Left hindlimb (tissue), 1 donor: ENCODE results near the gene PHF21B.
"Not testable (repeated sequence)": the region's sequence is repeated elsewhere in the genome, so short reads cannot be mapped to it uniquely, and the experiment has no call there.

Source experiments
- DNase-seq: peaks from one replicate; pipeline ENCODE4 v3.0.0-alpha.2; 2018

Gene PHF21B

DNA sequence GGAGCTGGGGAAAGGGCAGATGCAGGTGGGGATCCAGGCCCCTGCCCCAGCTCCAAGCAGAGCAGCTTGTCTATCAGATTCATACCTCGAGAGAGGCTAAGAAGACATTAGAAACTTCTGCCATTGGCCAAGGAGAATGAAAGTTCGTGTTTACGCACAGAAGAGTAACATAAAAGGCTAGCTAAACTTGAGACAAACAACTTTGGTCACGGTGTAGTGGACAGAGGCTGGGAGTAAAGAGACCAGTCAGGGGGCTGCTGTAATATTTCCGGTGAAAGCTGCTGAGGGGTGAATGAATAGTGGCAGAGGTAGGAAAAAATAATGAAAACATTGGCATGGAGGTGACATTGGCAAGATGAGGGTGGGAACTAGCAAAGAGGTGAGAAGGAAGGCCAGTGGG is 22.9 kb downstream of the PHF21B start:
- no peak for DNase-seq

DNA sequence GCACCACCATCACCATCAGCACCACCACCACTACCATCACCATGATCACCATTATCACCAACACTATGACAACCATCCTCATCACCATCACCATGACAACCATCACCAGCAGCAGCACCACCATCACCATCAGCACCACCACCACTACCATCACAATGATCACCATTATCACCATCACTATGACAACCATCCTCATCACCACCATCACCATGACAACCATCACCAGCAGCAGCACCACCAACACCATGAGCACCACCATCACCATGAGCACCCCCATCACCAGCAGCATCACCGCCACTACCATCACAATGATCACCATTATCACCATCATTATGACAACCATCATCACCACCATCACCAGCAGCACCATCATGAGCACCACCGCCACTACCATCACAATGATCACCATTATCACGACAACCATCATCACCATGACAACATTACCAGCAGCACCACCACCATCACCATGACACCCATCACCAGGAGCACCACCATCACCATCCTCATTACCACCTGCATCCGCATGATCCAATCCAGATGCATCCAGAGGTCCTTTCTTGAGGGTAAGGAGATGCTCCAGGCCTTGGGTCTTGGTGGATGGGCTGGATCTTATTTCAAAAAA is 23.8 kb downstream of the PHF21B start:
- DNase-seq: no peak

DNA sequence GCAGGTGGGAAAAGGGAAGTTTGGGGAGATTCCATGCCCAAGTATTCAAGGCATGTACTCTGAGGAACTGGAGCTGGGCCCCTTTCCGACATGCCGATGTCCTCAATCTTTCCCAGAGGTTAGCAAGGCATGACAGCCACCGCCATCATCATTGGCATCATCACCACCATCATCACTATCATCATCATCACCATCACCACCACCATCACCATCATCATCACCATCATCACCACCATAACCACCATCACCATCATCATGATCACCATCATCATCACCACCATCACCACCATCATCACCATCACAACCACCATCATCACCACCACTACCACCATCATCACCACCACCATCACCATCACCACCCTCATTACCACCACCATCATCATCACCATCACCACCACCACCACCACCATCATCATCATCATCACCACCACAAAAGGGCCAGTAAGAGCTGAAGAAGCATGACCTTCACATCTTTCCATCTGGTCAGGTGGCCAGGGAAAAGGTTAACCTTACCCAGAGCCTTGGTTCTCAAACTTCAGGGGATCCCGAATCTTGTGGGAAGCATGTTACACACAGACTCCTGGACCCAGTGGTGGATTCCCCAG is 25.8 kb downstream of the PHF21B start:
- DNase-seq: no peak

DNA sequence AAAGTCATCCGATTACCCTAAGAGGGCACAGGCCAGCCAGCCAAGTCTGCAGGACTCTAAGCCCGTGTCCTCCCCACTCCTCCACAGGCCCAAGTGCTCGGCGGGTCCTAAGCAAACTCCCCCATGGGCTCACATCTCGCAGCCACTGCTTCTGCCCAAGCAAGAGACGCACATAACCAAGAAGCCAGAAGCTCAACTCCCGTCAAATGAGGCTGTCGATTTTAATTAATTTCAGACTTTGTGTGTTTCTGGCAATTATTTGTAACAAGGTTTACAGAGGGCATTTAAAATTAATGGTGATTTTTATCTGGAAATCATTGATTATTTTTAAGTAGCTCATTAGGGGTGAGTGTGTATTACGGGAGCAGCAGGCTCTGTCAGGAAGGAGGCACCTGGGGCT is 27.4 kb downstream of the PHF21B start:
- no peak for DNase-seq

DNA sequence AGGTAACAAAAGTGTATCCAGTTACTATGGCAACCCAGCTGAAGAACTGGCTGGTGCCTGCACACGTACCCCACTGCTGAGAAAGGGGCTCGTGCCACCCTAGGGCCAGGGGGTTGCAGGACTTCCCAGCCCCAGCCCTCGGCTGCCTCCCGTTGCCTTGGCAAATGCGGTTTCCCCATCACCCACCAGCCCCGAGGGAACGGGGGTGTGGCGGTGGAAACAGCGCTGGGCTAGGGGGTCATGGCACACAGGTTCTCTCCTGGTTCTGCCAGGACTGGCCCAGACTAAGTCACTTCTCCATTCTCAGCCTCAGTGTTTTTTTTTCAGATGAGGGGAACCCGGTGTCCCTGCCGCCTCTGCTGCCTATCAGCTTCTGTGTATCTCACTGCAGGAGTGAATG is 27.9 kb downstream of the PHF21B start:
- no peak for DNase-seq

DNA sequence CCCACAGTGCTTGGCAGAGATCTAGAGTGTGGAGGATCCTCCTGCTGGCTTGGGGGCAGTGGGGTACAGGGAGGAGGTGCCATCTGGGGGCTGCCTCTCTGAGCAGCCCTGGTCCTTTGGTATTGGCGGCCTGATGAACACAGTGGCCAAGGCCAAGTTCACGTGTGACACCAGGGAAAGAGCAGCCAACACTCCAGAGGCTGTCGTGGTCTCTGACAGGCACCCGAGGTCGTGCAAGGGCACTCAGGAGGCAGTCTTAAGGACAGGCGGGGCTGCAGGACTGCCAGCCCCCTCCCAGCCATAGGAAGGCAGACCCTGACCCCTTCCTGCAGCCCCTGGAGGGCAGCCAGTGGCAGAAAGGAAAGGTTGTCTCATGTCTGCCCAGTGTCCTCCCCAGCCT is 30.7 kb downstream of the PHF21B start:
- no peak for DNase-seq

DNA sequence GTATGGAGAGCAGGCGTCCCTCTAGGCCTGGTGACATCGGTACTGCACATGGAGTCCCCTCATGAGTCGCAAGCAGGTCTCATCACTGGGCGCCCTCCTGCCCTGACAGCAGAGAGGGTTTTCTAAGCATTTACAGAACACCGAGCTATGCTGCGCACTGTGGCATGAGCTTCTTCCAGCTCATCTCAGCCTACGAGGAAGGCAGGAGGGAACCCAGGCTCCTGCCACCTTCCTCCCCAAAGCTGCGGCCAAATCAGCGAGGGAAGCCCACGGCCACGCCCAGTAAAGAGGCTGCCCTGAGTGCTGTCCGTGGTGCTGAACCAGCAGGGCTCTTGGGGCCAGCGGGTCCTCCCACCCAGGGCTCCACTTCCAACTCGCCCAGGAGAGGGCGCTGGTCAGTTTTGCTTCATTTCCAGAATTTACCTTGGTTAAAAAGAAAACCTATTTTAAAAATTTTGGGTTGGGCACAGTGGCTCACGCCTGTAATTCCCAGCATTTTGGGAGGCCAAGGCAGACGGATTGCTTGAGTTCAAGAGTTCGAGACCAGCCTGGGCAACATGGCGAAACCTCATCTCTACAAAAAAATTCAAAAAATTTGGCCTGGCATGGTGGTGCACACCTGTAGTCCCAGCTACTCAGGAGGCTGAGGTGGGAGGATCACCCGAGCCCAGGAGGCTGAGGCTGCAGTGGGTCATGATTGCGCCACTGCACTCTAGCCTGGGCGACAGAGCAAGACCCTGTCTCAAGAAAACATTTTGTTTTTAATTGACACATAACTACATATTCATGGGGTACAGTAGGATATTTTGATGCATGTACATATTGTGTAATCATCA is 34.2 kb downstream of the PHF21B start:
- peak; percentile 85 for DNase-seq

DNA sequence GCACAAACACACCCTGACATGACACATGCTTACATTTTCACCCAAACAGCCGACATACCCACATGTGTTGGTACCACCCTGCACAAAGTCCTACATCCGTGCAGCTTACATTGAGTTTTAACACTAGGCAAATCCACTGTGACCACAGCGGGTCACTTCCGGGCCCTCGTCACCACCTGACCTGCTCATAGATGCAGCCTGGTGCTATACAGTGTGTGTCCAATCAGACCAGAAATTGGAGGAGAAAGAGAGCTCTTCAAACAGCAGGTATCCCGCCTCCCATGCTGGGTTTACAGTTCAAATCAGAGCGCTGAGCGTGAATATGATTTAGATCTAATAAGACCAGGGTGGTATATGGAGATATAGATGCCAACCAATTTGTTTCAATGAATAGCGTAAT is 35.4 kb downstream of the PHF21B start:
- no peak for DNase-seq

DNA sequence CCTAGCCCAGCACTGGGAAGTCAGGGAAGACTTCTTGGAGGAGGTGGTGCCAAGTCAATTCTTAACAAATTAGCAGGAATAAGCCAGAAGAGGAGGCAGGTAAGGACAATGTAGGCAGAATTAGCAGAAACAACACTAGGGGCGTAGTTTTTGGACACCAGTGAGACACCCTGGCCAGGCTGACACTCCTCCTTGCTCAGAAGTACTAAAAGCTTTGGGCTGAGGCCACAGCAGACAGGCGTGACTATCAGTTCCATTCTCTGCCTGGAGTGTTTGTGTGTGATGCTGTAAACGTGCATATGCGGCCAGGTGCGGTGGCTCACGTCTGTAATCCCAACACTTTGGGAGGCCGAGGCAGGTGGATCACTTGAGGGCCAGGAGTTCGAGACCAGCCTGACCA is 36.0 kb downstream of the PHF21B start:
- no peak for DNase-seq

DNA sequence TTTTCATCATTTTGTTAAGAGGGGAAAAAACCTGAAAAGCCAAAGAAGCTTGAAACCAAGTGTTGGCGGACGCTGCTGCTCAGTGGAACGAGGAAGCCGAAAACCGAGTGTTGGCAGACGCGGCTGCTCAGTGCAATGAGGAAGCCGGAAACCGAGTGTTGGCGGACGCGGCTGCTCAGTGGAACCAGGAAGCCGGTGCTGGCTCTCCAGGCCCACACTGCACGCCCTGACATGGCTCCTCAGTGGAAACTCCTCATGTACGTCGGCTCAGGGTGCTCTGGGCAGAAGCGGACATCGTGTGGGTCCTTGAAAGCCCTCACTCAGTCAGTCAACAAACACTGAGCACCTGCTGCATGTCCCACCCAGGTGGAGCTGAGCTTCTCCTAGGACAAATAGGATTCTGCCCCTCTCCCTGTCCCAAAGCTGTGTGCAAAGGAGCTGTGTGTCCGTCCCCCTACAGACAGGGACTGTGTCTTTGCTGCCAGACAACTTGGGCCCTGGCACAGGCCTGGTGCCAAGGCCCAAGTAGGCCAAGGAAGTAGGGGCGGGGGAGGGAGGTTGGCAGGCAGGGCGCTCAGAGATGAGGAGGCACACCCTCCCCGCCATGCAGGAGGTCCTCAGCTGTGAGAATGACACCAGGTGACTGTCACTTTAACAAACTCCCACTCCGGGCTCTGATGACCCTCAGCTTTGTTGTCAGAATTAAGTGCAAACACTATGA is 37.3 kb downstream of the PHF21B start:
- DNase-seq: no peak

DNA sequence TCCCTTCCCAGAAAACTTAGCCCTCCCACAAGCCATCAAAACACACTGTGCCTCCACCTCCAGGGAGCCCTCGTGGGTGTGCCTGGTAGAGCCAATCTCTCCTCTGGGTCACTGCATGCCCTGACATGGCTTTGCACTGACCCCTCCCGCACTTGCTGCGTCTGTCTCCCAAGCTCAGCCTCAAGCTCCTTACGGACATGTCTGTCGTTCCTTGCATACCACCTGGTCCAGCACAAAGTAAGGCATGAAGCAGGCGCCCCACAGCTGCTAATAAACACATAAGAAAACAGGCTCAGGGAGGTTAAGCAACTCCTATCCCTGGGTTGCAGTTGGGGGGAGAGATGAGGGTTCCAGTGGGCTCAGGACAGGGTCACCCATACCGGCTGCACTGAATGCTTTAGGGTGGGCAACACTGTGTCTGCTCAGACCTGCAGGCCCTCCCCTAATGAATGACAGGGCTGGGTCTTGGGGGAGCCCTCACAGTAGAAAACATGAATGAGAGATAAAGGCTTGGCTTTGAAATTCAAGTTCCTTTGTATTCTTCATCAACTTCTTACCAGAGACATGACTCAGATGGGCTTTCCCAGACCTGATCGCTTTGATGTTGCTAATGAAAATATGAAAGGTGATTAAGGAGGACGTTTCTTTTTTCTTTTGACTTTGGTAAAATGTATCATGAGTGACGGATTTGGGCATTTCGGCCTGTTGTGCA is 38.0 kb downstream of the PHF21B start:
- DNase-seq: no peak

DNA sequence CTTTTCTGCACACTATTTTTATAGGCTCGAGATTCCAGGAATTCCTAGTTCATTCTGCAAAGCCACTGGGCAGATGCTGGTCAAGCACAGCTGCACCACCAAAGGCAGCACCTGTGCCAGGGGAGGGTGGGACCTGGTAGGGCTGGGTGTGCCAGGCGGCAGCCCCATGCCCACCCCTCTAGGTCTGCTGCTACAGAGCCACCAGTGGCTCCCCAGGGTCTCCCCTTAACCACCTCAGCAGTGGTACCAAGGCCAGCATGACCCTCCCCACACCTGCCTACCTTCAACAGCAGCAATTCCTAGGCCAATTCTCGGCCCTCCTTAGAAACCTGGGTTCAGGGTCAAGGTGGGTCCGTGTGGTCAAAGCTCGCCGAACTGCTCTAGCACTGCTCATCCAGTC is 39.5 kb downstream of the PHF21B start:
- no peak for DNase-seq

DNA sequence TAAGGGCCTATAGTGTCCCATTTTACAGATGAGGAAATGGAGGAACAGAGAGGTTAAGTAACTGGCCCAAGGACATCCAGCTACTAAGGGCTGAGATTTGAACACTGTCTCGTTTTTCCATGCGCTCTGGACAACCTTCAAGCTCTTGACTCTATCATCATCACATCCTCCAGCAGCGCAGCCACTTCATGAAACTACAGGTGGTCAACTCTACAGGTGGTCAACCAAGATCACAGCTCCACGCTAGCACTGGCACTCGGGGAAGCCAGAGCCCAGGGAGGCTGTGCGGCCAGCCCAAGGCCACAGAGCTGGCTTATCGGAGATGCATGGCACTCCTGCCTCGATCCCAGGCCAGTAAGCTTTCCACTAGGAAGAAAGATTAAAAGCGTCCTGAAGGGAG is 40.0 kb downstream of the PHF21B start:
- no peak for DNase-seq

DNA sequence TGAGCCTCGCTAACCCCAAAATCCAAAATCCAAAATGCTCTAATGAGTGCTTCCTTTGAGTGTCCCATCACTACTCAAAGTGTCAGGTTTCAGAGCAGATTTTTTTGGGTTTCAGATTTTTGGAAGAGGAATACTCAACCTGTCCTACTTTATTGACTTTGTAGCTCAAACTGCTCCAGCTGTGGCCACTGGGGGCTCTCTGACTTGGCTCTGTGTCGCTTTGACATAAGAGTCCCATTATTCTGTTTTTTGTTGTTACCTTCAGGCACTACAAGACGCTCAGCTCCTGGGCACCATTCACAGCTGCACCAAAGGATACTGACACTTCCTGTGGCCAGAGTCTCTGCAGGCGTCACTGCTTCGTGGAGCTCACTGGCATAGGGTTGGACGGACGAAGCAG is 41.1 kb downstream of the PHF21B start:
- no peak for DNase-seq

DNA sequence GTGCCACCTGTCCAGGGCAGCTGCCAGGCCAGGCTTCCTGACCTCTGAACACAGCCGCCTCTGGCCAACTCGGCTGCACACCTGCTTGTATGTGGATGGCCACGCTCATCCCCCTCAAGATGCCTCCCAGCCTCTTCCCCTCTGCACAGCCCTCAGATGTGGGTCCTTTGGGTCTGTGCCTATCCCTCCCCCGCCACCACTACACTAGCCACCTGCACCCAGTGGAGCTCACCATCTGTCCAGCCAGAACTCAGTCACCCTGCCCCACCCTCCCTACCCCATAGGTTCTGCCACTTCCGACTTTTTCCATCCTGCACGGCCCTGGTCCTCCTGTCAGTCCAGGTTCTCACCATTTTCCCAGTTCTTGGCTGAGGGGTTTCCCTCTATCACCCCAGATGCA is 44.6 kb downstream of the PHF21B start:
- no peak for DNase-seq

DNA sequence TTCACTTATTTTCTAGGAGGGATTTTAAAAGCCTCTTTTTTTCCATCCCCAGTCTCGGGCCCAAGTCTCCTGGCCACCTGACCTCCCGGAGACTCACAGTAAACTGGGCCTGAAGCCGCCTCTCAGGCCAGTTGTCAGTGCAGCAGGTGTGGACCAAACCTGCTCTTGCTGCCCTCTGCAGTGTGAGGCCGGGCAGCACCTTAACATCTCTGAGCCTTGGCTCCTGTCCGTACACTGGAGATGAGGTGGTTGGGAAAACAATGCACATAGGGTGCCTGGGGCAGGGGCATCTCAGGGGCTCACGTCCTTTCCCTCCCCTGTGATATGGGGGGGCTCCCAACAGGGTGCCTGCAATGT is 45.1 kb downstream of the PHF21B start:
- DNase-seq: no peak

DNA sequence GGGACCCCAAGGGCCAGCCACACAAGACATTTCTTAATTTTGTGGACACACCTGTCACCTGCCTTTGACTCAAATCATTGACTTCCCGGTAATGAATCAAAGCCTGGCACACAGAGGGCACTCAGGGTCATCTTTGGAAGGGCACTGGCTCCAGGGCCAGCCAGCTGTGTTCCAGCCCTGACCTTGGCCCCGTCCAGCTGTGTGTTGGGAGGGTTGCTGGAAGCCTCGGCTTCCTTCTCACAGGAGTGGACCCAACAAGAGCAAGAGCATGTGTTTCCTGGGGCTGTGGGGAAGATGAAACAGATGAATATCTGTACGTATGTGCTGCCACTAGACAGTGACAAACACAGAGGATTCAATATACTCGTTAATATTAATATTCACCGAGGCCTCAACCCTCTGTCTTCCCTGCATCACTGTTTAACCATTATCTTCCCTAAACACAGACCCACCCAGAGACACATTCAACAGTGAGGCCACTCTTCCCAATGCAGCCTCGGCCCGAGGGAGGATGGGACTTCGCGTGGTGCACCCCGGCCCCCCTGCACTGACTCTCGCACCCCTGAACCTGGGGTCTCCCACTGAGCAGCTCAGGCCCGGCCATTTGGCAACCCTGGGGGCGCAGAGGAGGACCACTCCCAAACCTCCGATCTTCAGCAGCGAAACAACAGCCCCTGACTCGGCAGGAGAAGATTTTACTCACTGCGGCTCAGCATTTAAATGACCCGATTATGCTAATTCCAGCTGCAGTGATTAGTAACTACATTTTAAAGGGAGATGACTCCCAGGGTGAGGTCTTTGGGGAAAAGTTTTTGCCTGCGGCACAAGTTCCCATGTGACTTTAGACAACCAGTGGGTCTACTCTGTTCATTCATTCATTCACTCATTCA is 45.7 kb downstream of the PHF21B start:
- DNase-seq: no peak

DNA sequence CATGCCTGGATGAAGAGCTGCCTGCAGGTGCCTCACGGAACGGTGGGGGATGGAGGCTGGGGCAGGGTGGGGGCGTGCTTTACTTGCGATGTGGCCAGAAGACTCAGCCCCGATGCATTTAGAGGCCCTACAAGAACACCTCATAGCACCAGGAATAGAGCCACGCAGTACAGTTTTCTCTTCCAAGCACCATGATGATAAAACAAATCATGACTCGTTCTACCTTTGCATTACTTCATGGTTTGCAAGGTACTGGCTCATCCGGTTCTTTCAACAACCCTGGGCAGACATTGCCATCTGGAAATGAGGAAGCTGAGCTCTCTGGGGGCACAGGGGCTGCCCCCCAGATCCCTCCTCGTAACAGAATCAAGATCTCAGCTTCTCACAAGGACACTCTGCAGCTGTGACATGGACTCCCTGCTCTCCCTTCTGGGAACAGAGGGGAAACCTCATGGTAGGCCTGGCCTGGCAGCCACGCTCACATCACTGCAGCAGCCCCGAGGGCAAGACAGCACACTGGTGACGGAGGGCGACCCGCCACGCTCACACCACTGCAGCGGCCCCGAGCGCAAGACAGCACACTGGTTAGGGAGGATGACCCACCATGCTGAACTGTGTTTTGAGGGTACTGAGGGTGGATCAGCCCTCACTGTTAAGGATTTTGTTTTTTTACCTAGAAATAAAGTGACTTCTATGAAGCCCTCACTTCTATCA is 46.9 kb downstream of the PHF21B start:
- DNase-seq: no peak

DNA sequence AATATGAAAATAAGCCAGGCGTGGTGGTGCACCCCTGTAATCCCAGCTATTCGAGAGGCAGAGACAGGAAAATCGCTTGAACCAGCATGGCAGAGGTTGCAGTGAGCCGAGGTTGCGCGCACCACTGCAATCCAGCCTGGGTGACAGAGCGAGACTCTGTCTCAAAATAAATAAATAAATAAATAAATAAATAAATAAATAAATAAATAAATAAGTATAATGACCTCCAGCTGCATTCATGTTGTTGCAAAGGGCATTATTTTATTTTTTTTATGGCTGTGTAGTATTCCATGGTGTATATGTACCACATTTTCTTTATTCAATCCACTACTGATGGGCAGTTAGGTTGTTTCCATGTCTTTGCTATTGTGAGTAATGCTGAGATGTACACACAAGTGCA is 48.1 kb downstream of the PHF21B start:
- DNase-seq: not testable (repeated sequence)

DNA sequence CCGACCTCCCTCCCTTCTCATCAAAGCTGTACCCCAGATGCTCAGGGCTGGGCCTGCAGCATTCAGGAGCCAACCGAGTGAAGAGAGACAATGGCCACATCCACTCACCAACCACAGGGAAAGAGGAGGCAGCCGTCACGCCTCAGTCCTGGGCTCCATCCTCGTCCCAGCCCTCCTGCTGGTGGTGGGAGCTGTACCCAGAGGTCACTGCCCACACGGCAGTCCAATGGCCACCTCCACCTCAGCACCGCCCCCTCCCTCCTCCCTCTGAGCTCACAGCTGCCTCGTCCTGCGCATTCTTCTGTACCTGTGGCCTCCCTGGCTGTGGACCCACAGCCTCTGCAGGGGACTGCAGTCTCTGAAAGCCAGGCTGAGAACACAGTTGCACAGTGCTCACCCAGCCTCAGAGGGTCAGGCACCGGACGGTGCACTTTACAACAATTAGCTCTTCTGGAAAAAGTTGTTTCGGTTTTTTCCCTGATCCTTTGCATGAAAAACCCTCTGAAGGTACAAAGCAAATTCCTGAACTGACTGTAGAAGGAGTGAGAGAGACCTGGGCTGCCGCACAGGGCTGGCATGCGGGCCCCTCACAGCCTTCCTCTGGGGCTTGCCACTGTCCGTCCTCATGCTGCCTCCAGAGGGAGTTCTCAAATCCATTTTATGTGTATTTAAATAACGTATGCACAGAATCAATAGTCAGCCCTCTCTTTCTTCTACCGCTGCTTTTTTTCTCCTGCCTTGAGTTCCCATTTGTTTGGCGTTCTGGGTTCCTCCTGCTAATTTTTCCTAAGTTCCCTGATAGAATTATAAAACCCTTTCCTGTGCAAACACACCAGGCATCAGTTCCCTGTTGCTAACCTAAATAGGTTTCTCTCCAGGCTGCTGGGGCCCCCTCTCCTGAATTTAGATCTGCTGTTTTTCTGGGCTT is 52.7 kb downstream of the PHF21B start:
- DNase-seq: no peak
